Measurements from ENCODE around the gene HPCA. TPM values are rescaled to one million over a fixed set of nuclear protein-coding genes. Genes with fewer than 3 reads are reported as not detected.

The HPCA gene
- total RNA-seq, 2 experiments from 2014 or later: not detected

DNA sequence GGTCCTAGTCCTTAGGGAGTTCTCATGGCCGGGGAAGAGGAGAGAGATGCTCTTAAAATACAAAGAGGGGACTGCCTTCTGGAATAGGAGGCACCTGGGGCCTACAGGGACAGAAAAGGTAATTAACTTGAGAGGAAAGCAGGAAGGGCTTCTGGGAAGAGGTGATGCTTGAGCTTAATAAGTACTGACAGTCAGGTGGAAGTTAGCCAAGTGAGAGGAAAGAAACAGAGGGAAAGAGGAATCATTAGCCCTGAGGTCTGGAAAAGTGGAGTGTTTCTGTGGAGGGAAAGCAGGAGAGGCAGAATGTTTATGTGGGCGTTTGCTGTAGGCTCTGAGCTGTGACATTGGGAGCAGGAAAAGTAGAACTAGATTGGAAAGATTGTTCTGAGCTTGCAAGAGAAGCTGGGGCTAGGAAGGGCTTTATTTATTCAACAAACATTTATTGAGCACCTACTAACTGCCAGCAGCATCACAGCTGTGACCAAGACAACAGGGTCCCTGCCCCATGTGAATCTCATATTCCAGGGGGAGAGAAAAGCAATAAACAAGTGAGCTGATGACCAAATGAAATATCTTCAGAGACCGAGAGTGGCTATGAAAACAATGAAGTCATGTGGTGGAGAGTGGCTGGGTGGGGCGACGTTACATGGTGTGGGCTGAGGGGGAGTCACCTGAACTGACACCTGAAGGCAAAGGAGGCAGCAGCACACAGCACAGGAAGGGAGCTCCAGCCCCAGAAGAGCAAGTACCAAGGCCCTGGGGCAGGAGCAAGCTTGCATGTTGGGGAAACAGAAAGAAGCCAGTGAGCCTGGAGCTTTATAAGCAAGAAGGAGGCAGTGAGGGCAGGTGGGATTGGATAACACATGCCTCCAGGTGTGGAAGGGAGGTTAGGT is 11.2 kb upstream of the HPCA start:
- DNase-seq (no peak), ATAC-seq (ENCODE audit: poor library complexity) (no peak)
- Histone ChIP-seq H3K36me3 (ENCODE audit: insufficient read depth, low read length) (no peaks in the 10 kb centered on the region), H3K9me3 (ENCODE audit: control insufficient read depth in 1 of 2, insufficient read depth in 1 of 2, low read length in 2 of 2) (no peaks in the 10 kb centered on the region), H3K27ac (ENCODE audit: low read depth in 1 of 2, low read length in 2 of 2) (no peak overlapping the region), H3K27me3 (ENCODE audit: control insufficient read depth in 1 of 2, insufficient read depth in 2 of 2, low read length in 2 of 2) (peaks cover 27 to 35% of the 10 kb centered on the region in 2 experiments), H3K4me1 (ENCODE audit: insufficient read depth, low read length) (peaks cover 24% of the 10 kb centered on the region), H3K4me3 (ENCODE audit: low read length) (no peak overlapping the region)
- TF ChIP-seq CTCF (IDR thresholded peaks at IDR 0.05): no peak
- ChIA-PET CTCF (interaction anchor here (0.7 kb wide), 1 partner anchor 163 kb away, joined by 3 read pairs; no protein-coding TSS in a partner anchor), POLR2A (no interaction called here)
- H3K4me3 Mint-ChIP-seq: no peak overlapping the region
- intact Hi-C loops (cut with DNase I, micrococcal nuclease): loop anchor here in 1 of 2 experiments (5.0 kb wide), 1 partner anchor 212 kb away; no protein-coding TSS in a partner anchor
- peaks cover 9% of the 10 kb centered on the region for H3K4me1 Mint-ChIP-seq (ENCODE audit: low read depth)
- no peaks in the 10 kb centered on the region for H3K9me3 Mint-ChIP-seq
- peaks cover 66% of the 10 kb centered on the region for H3K27me3 Mint-ChIP-seq
- no peaks in the 10 kb centered on the region for H3K36me3 Mint-ChIP-seq (ENCODE audit: low read depth)
- no peak overlapping the region for H3K27ac Mint-ChIP-seq

GRCh38 chr1:32876341-32877210 is 9.7 kb upstream of the HPCA start:
- H3K36me3 ChIP-seq (ENCODE audit: insufficient read depth, low read length): no peaks in the 10 kb centered on the region
- intact Hi-C loops (cut with DNase I, micrococcal nuclease): loop anchor here (1.0 to 5.0 kb wide), 2 partner anchors 210 to 211 kb away; no protein-coding TSS in a partner anchor
- H3K36me3 Mint-ChIP-seq (ENCODE audit: low read depth): no peaks in the 10 kb centered on the region
- peak; percentile 85 for ATAC-seq (ENCODE audit: poor library complexity)
- H3K4me1 ChIP-seq (ENCODE audit: insufficient read depth, low read length): peaks cover 15% of the 10 kb centered on the region
- H3K4me1 Mint-ChIP-seq (ENCODE audit: low read depth): peaks cover 1% of the 10 kb centered on the region
- DNase-seq: peak in 13 of 14 experiments; percentile 30 to 77 (median 46)
- H3K9me3 ChIP-seq (ENCODE audit: control insufficient read depth in 1 of 2, insufficient read depth in 1 of 2, low read length in 2 of 2): no peaks in the 10 kb centered on the region
- ChIA-PET POLR2A (no interaction called here), CTCF (interaction anchor here (0.5 to 1.6 kb wide), 5 partner anchors 14 to 210 kb away, joined by 3 to 4 read pairs (median 3); no protein-coding TSS in a partner anchor)
- peaks cover 66% of the 10 kb centered on the region for H3K27me3 Mint-ChIP-seq
- peak; percentile 76 for TF ChIP-seq CTCF (IDR thresholded peaks at IDR 0.05)
- no peak overlapping the region for H3K27ac ChIP-seq (ENCODE audit: low read depth in 1 of 2, low read length in 2 of 2)
- H3K9me3 Mint-ChIP-seq: no peaks in the 10 kb centered on the region
- H3K4me3 ChIP-seq (ENCODE audit: low read length): no peak overlapping the region
- no peak overlapping the region for H3K27ac Mint-ChIP-seq
- H3K4me3 Mint-ChIP-seq: no peak overlapping the region
- H3K27me3 ChIP-seq (ENCODE audit: control insufficient read depth in 1 of 2, insufficient read depth in 2 of 2, low read length in 2 of 2): peaks cover 17 to 25% of the 10 kb centered on the region in 2 experiments
